GM18861 (cell line): ENCODE data around the gene KCNT2.

Source experiments
- ATAC-seq: cut with Tn5 transposase; IDR thresholded peaks from one replicate; pipeline ENCODE4 v1.9.1; 2021; ENCODE audit not compliant: unreplicated experiment

KCNT2 gene

DNA sequence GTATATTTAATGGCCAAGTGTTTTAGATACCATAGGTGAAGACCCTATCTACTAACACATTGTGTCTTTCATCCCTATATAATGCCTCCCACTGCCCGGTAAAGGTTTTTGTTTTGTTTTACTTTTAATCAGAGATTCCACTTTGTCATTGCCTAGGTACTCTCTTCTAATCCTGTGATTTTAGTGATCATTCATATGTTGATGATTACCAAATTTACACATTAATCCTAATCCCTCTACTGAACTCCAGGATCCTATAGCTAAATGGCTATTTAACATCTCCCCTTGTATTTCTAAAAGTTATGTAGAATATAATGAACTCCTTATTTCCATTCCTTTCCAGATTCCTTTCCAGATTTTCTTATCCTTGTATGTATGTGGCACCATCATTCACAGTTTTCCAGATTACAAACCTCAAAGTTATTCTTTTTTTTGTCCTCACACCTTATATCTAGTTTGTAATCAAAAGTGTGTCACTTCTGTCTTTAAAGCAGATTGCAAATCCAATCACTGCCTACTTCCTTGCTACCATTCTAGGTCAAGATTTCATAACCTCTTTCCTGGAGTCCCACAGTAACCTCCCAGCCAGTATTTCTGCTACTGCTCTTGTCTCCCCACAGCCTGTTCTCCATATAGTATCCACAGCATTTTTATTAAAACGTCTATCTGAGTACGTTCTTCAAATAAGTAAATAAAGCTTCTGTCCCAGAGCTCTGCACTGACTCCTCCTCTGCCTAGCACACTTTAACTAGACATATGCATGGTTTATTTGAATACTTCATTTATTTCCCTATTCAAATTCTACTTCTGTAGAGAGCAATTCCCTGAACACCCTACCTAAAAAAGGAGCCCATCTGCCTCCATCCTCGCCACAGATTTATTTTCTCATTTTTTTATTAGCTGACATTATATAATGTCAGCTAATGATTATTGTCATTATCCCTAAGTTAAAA, 157.8 kb downstream of the KCNT2 start:
- no peak for ATAC-seq

DNA sequence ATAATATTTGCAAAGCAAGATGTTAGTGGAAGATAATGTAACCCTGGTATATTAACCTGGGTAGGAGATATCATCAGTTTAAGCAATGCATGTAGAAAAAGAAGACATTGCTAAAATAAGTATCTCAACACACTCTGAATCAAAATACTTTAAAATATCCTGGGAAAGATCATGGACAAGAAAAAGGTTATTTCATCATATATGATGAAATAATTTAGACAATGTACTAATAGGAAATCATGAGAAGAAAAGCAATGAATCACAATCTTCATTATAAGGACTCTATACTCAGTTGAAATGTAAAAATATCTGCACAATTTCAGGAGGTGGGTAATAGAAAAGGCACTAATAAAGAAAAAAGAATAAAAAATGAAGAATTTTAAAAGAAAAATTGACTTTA, 158.8 kb downstream of the KCNT2 start:
- ATAC-seq, result no peak

DNA sequence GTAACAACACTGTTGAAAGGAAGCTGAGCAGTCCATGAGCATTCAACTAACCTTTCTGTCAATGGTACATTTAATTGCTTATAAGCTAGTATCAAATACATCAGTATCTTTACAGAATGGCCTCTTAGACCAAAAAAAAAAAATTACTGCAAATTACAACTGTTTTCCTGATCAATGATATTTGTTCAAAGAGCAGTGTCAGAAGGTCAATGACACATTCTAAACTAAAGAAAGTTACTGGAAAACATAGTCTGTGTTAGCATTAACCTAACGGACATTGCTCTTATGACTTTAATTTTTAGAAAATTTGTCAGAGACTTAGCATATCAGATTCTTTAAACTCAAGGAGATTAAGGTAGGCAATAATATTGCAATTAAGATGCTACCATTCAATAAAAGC, 162.5 kb downstream of the KCNT2 start:
- ATAC-seq, result no peak

DNA sequence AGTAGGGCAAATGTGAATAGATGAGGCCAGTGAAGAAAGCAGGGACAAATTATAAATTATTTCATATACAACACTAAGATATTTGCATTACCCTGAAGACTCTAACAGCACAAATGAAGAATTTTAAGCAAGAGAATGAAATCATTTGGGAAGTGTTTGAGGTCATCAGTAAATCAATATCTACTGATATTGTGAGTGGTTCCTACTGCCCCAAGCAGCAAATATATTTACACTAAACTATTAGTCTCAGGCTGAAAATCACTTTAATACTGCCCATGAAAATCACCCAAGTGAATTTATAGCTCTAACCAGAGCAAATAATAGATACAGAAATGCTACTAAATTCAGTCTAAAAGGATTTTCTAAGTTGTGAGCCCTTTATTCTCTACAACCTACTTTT, 163.6 kb downstream of the KCNT2 start:
- no peak for ATAC-seq

DNA sequence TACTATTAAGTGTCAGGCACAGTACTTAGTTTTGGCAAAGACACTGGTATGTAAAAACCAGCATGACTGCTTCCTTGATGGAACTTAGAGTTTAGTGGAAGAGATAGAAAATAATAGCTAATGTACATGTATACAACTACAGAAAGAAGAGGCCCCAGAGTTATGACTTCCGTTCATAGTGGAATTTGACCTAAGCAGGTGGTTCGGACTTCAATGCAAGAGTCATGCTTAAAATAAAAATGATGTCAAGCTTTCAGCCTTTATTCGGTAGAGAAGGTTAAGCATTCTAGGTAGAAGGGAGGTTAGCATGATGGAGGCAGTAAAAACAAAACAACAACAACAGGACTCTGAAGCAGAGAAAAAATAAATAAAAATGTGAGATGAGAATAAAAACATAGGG, 165.9 kb downstream of the KCNT2 start:
- ATAC-seq, result no peak

DNA sequence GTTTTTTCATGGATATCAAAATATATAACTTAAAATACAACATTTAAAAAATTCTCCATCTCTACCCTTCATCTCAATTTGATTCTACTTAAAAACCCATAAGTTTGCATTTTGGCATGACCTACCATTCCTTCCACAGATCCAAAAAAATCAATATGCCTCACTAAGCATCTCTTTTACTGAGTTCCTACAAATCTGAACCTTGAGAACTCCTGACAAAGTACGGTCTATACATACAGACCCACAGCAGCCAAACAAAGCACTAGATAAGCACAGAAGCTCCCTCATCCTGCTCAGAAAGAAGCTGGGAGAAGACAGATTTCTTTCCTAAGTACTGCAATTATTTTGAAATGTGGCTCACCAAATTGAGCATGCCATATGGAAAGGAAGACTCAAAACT, 167.5 kb downstream of the KCNT2 start:
- ATAC-seq, result no peak

DNA sequence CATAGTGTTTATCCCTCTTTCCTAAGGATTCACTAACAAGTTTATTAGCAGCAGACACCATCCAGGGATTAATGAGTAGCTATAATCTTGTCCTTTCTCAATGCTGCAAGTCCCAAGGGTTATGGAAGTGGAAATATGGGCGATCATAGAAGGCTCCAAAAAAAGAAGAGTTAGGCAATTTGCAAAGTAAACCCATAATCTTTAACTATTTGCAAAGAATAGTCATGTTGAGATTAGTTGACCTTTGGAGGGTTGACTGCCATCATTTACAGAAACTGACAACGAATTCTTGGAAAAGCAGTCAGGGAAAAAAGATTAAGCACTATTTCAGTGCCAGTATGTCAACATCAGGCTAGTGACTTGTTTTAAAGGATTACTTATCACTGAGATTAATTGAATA, 169.9 kb downstream of the KCNT2 start:
- ATAC-seq, result no peak

DNA sequence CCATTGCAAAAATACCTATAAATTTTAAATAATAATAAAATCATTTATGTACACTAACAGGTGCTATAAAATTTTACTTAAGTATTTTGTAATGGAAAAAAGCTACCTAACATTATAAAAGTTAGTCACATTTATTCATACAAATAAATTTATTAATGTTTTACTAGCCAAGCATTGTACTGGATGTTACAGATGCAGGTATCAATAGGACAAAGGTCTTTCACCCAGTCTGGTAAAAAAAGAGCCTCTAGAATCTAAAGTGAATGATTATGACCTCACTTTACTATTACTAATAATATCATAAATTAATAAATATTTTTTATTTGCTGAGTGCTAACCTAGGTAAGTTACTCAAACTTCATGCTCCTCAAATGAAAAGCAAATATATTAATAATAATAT, 170.6 kb downstream of the KCNT2 start:
- ATAC-seq, result no peak

DNA sequence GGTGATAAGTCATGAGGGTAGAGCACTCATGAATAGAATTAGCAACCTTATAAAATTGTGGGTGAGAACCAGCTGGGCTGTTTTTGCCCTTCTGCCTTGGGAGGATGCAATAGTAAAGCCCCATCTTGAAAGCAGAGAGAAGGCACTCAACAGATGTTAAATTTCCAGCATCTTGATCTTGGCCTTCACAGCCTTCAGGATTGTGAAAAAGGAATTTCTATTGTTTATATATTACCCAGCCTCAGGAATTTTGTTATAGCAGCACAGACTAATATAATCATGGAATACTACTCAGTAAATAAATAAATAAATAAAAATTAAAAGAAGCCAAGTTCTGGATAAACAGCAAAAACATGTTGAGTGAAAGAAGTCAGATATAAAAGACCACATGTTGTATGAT, 175.2 kb downstream of the KCNT2 start:
- ATAC-seq, result no peak

DNA sequence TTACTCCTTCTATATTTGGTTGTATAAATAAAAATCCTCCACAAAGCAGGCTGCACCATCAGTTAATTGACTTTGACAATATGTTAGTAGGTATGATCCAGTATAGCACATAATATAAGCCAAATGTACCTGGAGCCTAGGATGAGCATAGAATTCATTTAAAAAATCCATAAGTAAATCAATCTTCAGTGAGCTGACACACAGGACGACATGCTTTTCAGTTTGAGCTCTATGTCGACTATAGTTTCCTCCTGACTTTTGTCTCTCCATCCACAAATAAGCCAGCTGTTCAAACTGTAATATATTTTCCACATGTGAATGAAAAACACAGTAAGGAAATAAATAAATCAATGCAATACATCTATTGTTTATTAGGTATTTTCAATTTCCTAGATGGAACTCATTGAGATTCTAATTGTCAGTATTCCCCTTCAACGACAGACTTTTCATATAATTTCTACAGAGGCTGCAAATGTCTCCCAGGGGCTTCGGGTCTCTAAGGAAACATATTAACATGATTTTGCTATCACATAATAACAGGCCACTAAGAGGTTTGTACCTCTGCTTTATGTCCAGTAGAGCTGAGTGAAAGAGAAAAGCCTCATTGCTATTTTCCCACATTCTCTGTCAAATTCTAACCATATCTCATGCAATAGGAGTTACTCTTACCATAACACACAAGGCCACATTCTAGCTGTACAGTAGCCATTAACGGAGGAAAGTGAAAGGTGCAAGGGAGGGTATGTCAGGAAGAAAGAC, 180.1 kb downstream of the KCNT2 start:
- ATAC-seq, result no peak

DNA sequence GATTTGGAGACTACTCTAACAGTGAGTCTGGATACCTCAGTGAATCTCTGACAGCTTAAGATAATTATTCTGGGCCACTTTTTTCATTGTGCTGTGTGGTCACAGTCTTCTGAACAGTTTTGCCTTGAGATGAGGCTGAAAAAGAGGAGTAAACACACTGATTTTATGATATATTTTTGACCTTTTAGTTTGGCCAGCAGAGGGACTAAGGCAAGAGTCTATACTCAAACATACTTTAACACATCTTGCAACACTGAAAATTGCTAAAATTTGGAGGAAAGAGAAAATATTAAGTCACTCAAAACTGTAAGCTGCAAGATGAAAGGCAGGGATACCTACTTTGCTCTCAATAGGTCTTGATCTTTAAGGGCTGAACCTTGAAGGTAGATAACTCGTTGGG, 182.7 kb downstream of the KCNT2 start:
- no peak for ATAC-seq

DNA sequence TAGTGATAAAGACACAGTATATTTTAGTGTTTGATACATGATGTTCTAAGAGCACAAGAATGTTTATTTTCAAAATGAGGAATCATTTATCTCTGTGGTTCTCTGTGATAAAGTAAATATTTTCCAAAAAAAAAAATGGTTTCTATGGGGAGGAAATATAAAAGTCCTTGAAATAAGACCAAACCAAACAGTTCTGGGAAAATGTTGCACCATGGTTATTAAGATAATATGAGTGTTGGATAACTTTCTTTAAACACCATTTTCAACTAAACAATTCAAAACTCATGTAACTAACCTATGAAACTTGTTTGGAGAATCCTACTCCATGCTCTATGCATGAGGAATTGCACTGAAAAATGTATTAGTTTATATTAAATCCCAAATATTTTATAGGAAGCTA, 184.6 kb downstream of the KCNT2 start:
- ATAC-seq, result no peak

DNA sequence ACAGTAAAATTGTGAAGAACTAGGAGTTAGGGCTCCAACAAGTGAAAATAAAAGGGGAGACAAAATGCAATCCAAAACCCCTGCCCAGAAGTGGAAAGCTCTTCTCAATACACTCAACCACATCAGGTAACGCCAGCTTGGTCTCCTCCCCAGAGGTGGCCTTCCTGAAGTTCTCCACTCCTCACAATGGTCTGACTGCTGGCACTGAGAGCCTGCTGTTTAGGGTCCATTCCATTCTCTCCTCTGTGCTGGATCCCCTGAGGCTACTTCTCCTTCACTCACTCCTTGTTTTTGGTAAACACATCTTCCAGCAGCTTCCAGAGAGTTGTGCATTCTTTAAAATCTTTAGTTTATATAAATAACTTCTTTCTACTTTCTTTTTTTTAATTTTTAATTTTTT, 189.5 kb downstream of the KCNT2 start:
- ATAC-seq, result no peak

DNA sequence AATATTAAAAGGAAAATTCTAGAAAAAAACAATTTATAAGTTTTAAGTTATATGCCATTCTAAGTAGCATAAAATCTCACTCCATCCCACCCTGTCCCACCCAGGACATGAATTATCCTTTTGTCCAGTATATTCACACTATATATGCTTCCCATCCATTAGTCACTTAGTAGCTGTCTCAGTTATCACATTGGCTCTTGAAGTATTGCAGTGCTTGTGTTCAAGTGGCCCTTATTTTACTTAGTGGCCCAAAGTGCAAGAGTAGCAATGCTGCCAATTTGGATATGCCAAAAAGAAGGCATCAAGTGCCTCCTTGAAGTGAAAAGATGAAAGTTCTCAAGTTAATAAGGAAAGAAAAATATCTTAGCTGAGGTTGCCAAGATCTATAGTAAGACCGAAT, 192.3 kb downstream of the KCNT2 start:
- ATAC-seq, result no peak

DNA sequence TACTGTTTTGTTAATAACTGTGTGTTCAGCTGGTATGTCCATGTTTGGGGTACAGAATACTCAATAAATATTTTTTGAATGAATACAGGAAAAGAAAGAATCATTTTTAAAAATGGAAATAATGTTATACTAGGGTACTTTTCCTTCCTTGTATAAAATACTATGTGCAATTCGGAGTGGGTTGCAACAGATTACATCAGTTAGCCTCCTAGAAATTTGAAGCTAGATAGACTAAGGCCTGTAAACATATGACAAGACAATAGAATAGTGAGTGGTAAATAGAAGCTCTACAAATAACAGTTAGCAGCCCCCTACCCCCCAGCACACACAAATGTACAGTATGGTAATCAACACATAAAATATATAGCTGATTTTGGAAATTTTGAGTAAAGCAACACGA, 195.9 kb downstream of the KCNT2 start:
- ATAC-seq, result no peak

DNA sequence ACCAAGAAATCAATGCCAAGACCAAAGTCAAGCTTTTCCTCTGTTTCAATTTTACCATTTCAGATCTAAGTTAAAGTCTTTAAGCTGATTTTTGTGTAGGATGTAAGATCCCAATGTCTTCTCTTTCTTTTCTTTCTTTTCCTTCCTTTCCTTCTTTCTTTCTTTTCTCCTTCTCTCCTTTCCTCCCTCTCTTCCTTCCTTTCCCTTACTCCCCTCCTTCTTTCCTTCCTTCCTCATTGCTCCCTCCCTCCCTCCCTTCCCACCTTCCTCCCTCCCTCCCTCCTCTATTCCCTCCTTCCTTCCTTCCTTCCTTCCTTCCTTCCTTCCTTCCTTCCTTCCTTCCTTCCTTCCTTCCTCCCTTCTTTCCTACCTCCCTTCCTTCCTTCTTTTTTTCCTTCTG, 197.5 kb downstream of the KCNT2 start:
- ATAC-seq, result no peak

DNA sequence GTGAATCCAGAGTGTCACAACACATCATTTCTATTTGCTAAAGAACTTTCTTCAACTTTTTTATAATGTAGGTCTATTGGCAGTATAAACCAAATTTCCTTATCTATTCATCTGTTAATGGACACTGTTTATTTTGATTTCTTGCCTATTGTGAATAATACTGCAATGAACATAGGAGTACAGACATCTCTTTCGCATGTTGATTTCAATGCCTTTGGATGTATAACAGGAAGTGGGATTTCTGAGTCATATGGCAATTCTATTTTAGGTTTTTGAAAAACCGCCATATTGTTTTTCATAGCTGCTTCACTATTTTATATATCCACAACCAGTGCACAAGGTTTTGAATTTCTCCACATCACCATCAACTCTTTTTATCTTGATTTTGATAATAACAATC, 198.7 kb downstream of the KCNT2 start:
- no peak for ATAC-seq

DNA sequence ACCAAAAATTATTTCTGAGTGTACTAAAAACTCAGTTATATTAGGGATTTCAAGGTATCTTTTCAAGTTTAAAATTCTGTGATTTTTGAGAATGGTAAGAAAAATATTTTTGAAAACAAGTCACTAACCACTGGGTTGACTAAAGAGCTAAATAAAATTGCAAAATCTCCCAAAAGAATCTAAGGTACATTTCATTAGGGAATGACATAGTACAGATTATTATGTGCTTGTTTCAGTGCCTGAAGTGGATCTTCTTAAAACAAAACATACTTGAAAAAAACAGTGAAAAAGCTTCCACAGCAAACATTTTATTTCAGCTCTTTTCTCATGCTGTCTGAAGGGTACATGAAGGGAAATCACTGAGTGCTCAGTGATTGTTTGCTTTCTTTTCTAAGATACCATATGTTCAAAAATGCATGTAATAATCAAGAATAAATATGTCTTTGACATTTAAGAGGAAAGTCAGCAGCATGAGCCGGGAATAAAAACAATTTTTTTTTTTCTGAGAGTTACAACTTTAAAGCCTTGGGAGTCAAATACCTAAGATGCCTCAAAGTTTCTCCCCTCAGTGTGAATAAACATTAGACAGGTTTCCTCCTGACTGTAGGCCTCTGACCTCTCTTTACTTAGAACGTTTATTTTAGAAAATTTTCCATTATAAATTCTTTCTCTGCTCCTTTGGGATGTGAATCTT, 200.7 kb downstream of the KCNT2 start:
- ATAC-seq, result no peak

DNA sequence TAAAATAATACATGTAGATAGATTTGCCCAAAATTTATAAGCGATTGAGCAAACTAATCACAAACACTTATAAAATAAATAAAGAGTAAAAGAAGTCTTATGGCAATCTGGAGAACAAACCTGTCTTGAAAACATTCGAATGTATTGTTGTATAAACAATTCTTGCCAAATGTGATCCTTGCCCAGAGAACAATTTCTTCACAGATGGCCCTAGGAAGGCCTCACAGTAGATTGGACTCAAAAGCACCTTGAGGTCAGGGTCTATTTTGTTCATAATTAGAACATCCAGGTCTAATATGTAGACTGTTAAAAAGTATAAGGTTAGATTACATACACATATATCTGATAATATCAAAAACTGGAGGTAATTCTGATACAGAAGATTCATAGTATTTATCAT, 202.4 kb downstream of the KCNT2 start:
- no peak for ATAC-seq

DNA sequence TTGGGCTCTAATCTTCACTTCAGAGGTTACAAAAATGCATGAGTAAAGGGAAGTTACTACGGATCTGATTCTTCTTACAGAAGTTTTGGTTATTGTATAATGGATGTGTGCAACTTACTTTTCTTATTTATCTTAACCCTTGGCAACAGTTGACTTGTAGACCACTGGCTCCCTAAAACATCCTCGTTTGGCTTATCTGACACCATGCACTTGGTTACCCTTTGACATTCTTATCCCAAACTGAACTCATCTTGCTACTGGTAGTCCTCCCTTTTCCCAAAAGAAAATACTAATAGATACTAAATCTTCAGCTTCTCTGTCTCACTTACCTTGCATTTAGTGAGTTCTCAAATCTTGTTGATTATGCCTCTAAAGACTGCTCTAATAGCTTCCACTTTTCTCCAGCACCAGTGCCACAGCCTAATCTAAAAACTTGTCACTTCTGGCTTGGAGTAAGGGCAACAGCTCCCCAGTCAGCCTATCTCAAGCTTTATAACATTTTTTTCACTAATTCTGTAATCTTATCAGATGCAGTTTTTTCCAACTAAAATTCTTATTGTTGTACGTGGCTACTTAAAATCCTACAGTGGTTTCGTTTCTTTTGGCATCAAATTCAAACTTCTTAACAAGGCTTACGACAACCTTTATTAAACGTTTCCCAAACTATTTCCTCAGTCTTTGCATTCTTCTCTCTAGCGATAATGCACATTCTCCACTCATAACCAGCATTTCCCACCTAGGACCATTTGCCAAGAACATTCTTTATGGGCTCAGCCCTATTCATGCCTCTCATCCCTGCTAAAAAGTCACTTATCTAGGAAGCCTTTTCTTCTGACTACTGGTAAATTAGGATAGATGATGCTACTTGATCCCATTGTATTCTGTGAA, 204.2 kb downstream of the KCNT2 start:
- ATAC-seq, result no peak

DNA sequence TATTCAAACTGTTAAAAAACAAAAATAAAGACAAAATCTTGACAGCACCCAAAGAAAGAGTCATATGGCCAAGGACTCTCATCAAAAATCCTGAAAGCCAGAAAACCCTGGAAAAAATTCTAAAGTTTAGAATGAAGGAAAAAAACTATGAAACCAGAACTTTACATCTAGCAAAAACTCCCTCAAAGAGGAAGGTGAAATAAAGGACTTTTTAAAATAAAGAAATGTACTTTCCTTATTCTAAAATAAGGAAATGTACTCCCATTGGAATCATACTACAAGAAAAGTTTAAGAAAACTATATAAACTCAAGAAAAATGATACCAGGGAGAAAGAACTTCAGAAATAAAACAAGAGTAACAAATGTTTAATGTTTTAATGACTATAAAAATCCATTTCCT, 206.3 kb downstream of the KCNT2 start:
- ATAC-seq, result no peak
